Endothelial cell of umbilical vein (primary cell): ENCODE measurements around the gene EPB41L3. TPM values are rescaled to one million over a fixed set of nuclear protein-coding genes. Genes with fewer than 3 reads are reported as not detected.

Experiments used
- BruUV-seq: library from RNA; stranded (reverse); fragments of 400-500 nt; replicated peaks from 2 replicates; lab custom pipeline; 2021; lab: Mats Ljungman, UMichigan
- CTCF ChIA-PET: fragments of 300-600, 350-600 bp; sonication (Branson Sonifier 250); formaldehyde crosslinking; loops from one replicate; lab custom pipeline; 2021; ENCODE audit warnings: antibody characterized with exemption, inconsistent platforms; lab: Charles Lee
- POLR2A ChIA-PET: fragments of 300-600, 350-600 bp; sonication (Branson Sonifier 250); formaldehyde crosslinking; loops from one replicate; lab custom pipeline; 2021; ENCODE audit warnings: antibody characterized with exemption, inconsistent platforms; lab: Charles Lee
- DNase-seq: peaks from one replicate; pipeline ENCODE4 v3.0.0-alpha.2; 2011; ENCODE audit warnings: low read depth, low spot score
- FAIRE-seq: peaks from 2 replicates; lab custom pipeline; 2011; peaks lifted over from hg19 to GRCh38; lab: Jason Lieb, UNC
- H2AFZ ChIP-seq: 2 replicates; pipeline ENCODE4 v1.6.0; 2012; ENCODE audit warnings: low read depth, low read length, control low read depth, inconsistent platforms
- H3K27ac ChIP-seq: 2 replicates; pipeline ENCODE4 v1.5.1; 2011; ENCODE audit warnings: low read depth, mild to moderate bottlenecking, control low read depth, low read length, moderate library complexity; ENCODE audit not compliant: insufficient read depth
- H3K27me3 ChIP-seq, 2 experiments: 2 replicates each; pipeline versions ENCODE4 v1.6.0 to v1.6.1; 2011; ENCODE audit warnings: low read length in 2 of 2, mixed read lengths in 1 of 2; ENCODE audit not compliant: control insufficient read depth in 2 of 2, insufficient read depth in 2 of 2
- H3K36me3 ChIP-seq, 2 experiments: 2 replicates in 1 of 2; 3 replicates in 1 of 2; pipeline ENCODE4 v1.5.1; 2011; ENCODE audit warnings: low read length in 2 of 2, mild to moderate bottlenecking in 1 of 2, moderate library complexity in 1 of 2; ENCODE audit not compliant: control insufficient read depth in 2 of 2, insufficient read depth in 2 of 2; ENCODE audit errors: extremely low read depth in 1 of 2
- H3K4me1 ChIP-seq: 3 replicates; pipeline ENCODE4 v1.5.1; 2011; ENCODE audit warnings: mild to moderate bottlenecking, low read length; ENCODE audit not compliant: control insufficient read depth, insufficient read depth; ENCODE audit errors: extremely low read depth
- H3K4me2 ChIP-seq: 2 replicates; pipeline ENCODE4 v1.6.1; 2011; ENCODE audit warnings: low read length, control low read depth, mixed read lengths; ENCODE audit not compliant: insufficient read depth
- H3K4me3 ChIP-seq, 3 experiments: fragments of 200-600 bp in 1 of 3; sonication (generic), shearing (Covaris generic) in 1 of 3; replicated peaks in 1 of 3; 2 replicates each; pipeline ENCODE4 v1.5.1; 2011 to 2016; ENCODE audit warnings: control low read depth in 3 of 3, low read length in 3 of 3, mild to moderate bottlenecking in 2 of 3, inconsistent platforms in 1 of 3, low read depth in 1 of 3, moderate library complexity in 1 of 3; ENCODE audit not compliant: insufficient read depth in 1 of 3
- H3K79me2 ChIP-seq: 2 replicates; pipeline ENCODE4 v1.6.0; 2012; ENCODE audit warnings: low read length, inconsistent platforms; ENCODE audit not compliant: control insufficient read depth, insufficient read depth
- H3K9ac ChIP-seq: replicated peaks from 2 replicates; pipeline ENCODE3; 2011; ENCODE audit warnings: low read length, control low read depth; ENCODE audit not compliant: insufficient read depth; ENCODE audit errors: extremely low read depth
- H3K9me1 ChIP-seq: replicated peaks from 3 replicates; pipeline ENCODE4 v1.6.0; 2011; ENCODE audit warnings: mild to moderate bottlenecking, low read length; ENCODE audit not compliant: control insufficient read depth, insufficient read depth; ENCODE audit errors: extremely low read depth
- H3K9me3 ChIP-seq: replicated peaks from 2 replicates; pipeline ENCODE4 v1.5.1; 2012; ENCODE audit warnings: low read length, inconsistent platforms; ENCODE audit not compliant: control insufficient read depth, insufficient read depth
- H4K20me1 ChIP-seq: replicated peaks from 2 replicates; pipeline ENCODE3; 2011; ENCODE audit warnings: mild to moderate bottlenecking, low read length; ENCODE audit not compliant: control insufficient read depth, insufficient read depth; ENCODE audit errors: extremely low read depth
- CTCF ChIP-seq, 2 donors: IDR thresholded peaks; 1 replicate in 1 of 2; 2 replicates in 1 of 2; pipeline ENCODE4 v1.5.1; 2011; ENCODE audit warnings: low read length in 2 of 2, mild to moderate bottlenecking in 2 of 2, moderate library complexity in 2 of 2, control low read depth in 1 of 2, inconsistent platforms in 1 of 2, low read depth in 1 of 2; ENCODE audit not compliant: insufficient read depth in 1 of 2; ENCODE audit errors: extremely low read depth in 1 of 2
- EZH2 ChIP-seq: IDR thresholded peaks from 2 replicates; pipeline ENCODE4 v1.6.1; 2012; ENCODE audit warnings: borderline replicate concordance, low read depth, mild to moderate bottlenecking, moderate library complexity, low read length, inconsistent platforms; ENCODE audit not compliant: severe bottlenecking
- FOS ChIP-seq: IDR thresholded peaks from 2 replicates; pipeline ENCODE4 v1.6.1; 2011; ENCODE audit warnings: mild to moderate bottlenecking, low read length, moderate library complexity, borderline replicate concordance; ENCODE audit not compliant: insufficient read depth
- GATA2 ChIP-seq: IDR thresholded peaks from 2 replicates; pipeline ENCODE4 v1.7.0; 2011; ENCODE audit warnings: low read depth, mild to moderate bottlenecking, moderate library complexity, mixed read lengths, low read length; ENCODE audit not compliant: insufficient read length, insufficient read depth
- JUN ChIP-seq: IDR thresholded peaks from 2 replicates; pipeline ENCODE4 v1.6.1; 2011; ENCODE audit warnings: borderline replicate concordance, low read depth; ENCODE audit not compliant: insufficient read length, insufficient read depth
- MAX ChIP-seq: IDR thresholded peaks from 2 replicates; pipeline ENCODE4 v1.6.1; 2011; ENCODE audit not compliant: insufficient read depth, insufficient read length
- MYC ChIP-seq: IDR thresholded peaks from one replicate; pipeline ENCODE4 v1.6.1; 2011; ENCODE audit warnings: mild to moderate bottlenecking, low read depth, low read length
- POLR2A ChIP-seq: IDR thresholded peaks from 2 replicates; pipeline ENCODE4 v1.6.1; 2012; ENCODE audit warnings: low read depth, mild to moderate bottlenecking, control low read depth, low read length
- POLR2AphosphoS5 ChIP-seq: IDR thresholded peaks from 2 replicates; pipeline ENCODE4 v1.6.1; 2012; ENCODE audit warnings: low read depth, mild to moderate bottlenecking, control low read depth, low read length, moderate library complexity; ENCODE audit not compliant: insufficient read depth
- dilution Hi-C: fragments of 300-500 bp; cut with MboI; formaldehyde crosslinking; loops from one replicate; pipeline ENCODE4 v1.15.0; 2019; ENCODE audit warnings: low sequenced_read_pairs; ENCODE audit not compliant: extremely low pct_ligation_motif_present
- intact Hi-C: fragments of 100-400 bp; cut with micrococcal nuclease; formaldehyde crosslinking; loops from one replicate; pipeline ENCODE4 v1.10.0; 2022
- polyA plus RNA-seq, 4 experiments: library from polyadenylated mRNA; depleted of rRNA in 3 of 4; stranded (reverse) in 3 of 4; unstranded in 1 of 4; fragments of >200 nt; gene quantifications; 2 replicates each; pipeline versions ENCODE4 v1.2.1 to v1.2.3, GENCODE V29; 2011 to 2012; ENCODE audit warnings: missing spikeins in 1 of 4
- total RNA-seq: library from RNA; stranded (reverse); gene quantifications from 2 replicates; pipeline ENCODE4 v1.2.3, GENCODE V29; 2021

Gene EPB41L3
- total and polyA plus RNA-seq, 2 donors (not counting 3 experiments of a cell fraction or from before 2014, with no cell fraction given) = 38.9 to 114 TPM

- Histone ChIP-seq H3K79me2 (peaks cover 11% of the 10 kb centered on the region), H3K4me1 (peaks cover 39% of the 10 kb centered on the region), H4K20me1 (no peaks in the 10 kb centered on the region), H3K4me2 (no peak overlapping the region), H3K9ac (no peak overlapping the region), H3K27ac (no peak overlapping the region), H3K36me3 (no peaks in the 10 kb centered on the region), H3K9me3 (no peaks in the 10 kb centered on the region), H2AFZ (no peak overlapping the region), H3K27me3 (no peaks in the 10 kb centered on the region), H3K4me3 (no peak overlapping the region), H3K9me1 (no peaks in the 10 kb centered on the region)
- BruUV-seq = no TSS peak
- intact Hi-C loops = no loop called here
- CTCF ChIA-PET = interaction anchor here (1.6 to 4.0 kb wide), 3 partner anchors 28 to 85 kb away, joined by 4 to 18 read pairs (median 4); no protein-coding TSS in a partner anchor
- POLR2A ChIA-PET = no interaction called here
- DNase-seq = no peak
- no peak for FAIRE-seq
- TF ChIP-seq POLR2AphosphoS5 (no peak), CTCF (IDR thresholded peaks at IDR 0.05; ENCODE audit: extremely low read depth in 1 of 2, insufficient read depth in 1 of 2, low read depth in 1 of 2, low read length in 2 of 2) (no peak)
- dilution Hi-C loops = no loop called here
Measured at GRCh38 chr18:5462227-5462626, 81.6 kb downstream of the EPB41L3 start.

GRCh38 chr18:5461041-5461440 is 82.8 kb downstream of the EPB41L3 start:
- H3K4me2 ChIP-seq = no peak overlapping the region
- H3K27ac ChIP-seq = no peak overlapping the region
- H3K4me3 ChIP-seq = no peak overlapping the region
- H3K36me3 ChIP-seq = no peaks in the 10 kb centered on the region
- BruUV-seq = no TSS peak
- DNase-seq = no peak
- H3K27me3 ChIP-seq = no peaks in the 10 kb centered on the region
- peaks cover 11% of the 10 kb centered on the region for H3K79me2 ChIP-seq
- dilution Hi-C loops (no loop called here), intact Hi-C loops (no loop called here)
- no peak for FAIRE-seq
- H3K4me1 ChIP-seq = peaks cover 39% of the 10 kb centered on the region
- ChIA-PET CTCF (interaction anchor here (1.6 to 4.0 kb wide), 3 partner anchors 43 to 86 kb away, joined by 4 to 18 read pairs (median 4); no protein-coding TSS in a partner anchor), POLR2A (no interaction called here)
- H3K9ac ChIP-seq = no peak overlapping the region
- TF ChIP-seq EZH2 (no peak), POLR2AphosphoS5 (no peak), CTCF (IDR thresholded peaks at IDR 0.05; ENCODE audit: extremely low read depth in 1 of 2, insufficient read depth in 1 of 2, low read depth in 1 of 2, low read length in 2 of 2) (no peak), FOS (no peak), POLR2A (no peak), GATA2 (no peak), MAX (no peak), MYC (no peak), JUN (no peak)
- no peaks in the 10 kb centered on the region for H3K9me3 ChIP-seq
- no peaks in the 10 kb centered on the region for H4K20me1 ChIP-seq
- no peak overlapping the region for H2AFZ ChIP-seq
- H3K9me1 ChIP-seq = no peaks in the 10 kb centered on the region
